ENCODE data around the gene PCDHGB6. TPM values are rescaled to one million over a fixed set of nuclear protein-coding genes. Genes with fewer than 3 reads are reported as not detected.

PCDHGB6 gene
- total and polyA plus RNA-seq, 2 experiments from 2014 or later = 2.8 to 8.1 TPM

- Histone ChIP-seq H3K9me2 (ENCODE audit: insufficient read depth) (no peaks in the 10 kb centered on the region), H4K20me1 (replicated peaks; ENCODE audit: insufficient read depth) (no peaks in the 10 kb centered on the region), H3K4me2 (peak overlapping the region; percentile 42), H3K27ac (ENCODE audit: low read depth) (no peak overlapping the region), H3F3A (replicated peaks; ENCODE audit: low read depth) (0 out of 2 replicates have a peak, but pooled peaks cover 3% of the 10 kb centered on the region), H3K4me3 (peak overlapping the region; percentile 15), H2AFZ (no peak overlapping the region), H3K36me3 (ENCODE audit: insufficient read depth) (peaks cover 4% of the 10 kb centered on the region; the same call in 1 of the 2 replicates), H3K79me2 (replicated peaks; ENCODE audit: insufficient read depth) (no peaks in the 10 kb centered on the region), H3K27me3 (ENCODE audit: insufficient read depth) (no peaks in the 10 kb centered on the region), H3K4me1 (ENCODE audit: insufficient read depth) (peaks cover 17% of the 10 kb centered on the region; the same call in 1 of the 2 replicates)
- peak overlapping the region; percentile 5; the same call in 1 of the 2 replicates for H3K27ac Mint-ChIP-seq
- H3K9me3 Mint-ChIP-seq = peaks cover 71% of the 10 kb centered on the region
- TF ChIP-seq NANOG (IDR thresholded peaks at IDR 0.05; ENCODE audit: borderline replicate concordance) (peak; percentile 52; the same call in 1 of the 2 replicates), ETS1 (IDR thresholded peaks at IDR 0.05) (no peak), EZH2phosphoT487 (IDR thresholded peaks at IDR 0.05; ENCODE audit: unreplicated experiment) (no peak)
- H3K4me1 Mint-ChIP-seq = peaks cover 14% of the 10 kb centered on the region
- DNase-seq (ENCODE audit: low spot score) (no peak), ATAC-seq (no peak)
- peaks cover 64% of the 10 kb centered on the region for H3K36me3 Mint-ChIP-seq (ENCODE audit: low read depth)
- no peak overlapping the region; the same call in 2 of the 3 replicates for H3K4me3 Mint-ChIP-seq
- H3K27me3 Mint-ChIP-seq (ENCODE audit: insufficient read depth, low read depth, poor library complexity) = peaks cover 14% of the 10 kb centered on the region
These were observed 45.1 kb upstream of the PCDHGB6 start for GRCh38 chr5:141362719-141363118.

- ATAC-seq = no peak
- TF ChIP-seq ZNF114 (CRISPR knock-in tag; IDR thresholded peaks at IDR 0.05) (no peak), CTCF (conservative IDR thresholded peaks at IDR 0.05; ENCODE audit: low read depth in 2 of 2) (peak in 1 of 2 experiments; percentile 37; a peak in 2 of 4 replicates)
- H3K4me2 ChIP-seq = peak within 1 kb of the TSS; percentile 42
These were observed 43.7 kb upstream of the PCDHGB6 start, which contains the start of gene PCDHGA5 for GRCh38 chr5:141363952-141364660. Gene PCDHGA5, plus strand, starts transcription at chr5:141364162. Its CDS starts 169 bp downstream, at chr5:141364331.

More at GRCh38 chr5:141363952-141364660, 43.7 kb upstream of the PCDHGB6 start, which contains the start of gene PCDHGA5:
- Mint-ChIP-seq H3K9me3 (peaks cover 71% of the 10 kb centered on the region), H3K27me3 (ENCODE audit: insufficient read depth, low read depth, poor library complexity) (peaks cover 14% of the 10 kb centered on the region), H3K4me1 (peaks cover 14% of the 10 kb centered on the region), H3K4me3 (no peak within 1 kb of the TSS), H3K27ac (no peak within 1 kb of the TSS), H3K36me3 (ENCODE audit: low read depth) (peaks cover 64% of the 10 kb centered on the region)
- Histone ChIP-seq H4K20me1 (replicated peaks; ENCODE audit: insufficient read depth) (no peaks in the 10 kb centered on the region), H3K79me2 (replicated peaks; ENCODE audit: insufficient read depth) (no peaks in the 10 kb centered on the region), H3K4me3 (peak within 1 kb of the TSS; percentile 15), H3F3A (replicated peaks; ENCODE audit: low read depth) (0 out of 2 replicates have a peak, but pooled peaks cover 3% of the 10 kb centered on the region), H3K4me1 (ENCODE audit: insufficient read depth) (peaks cover 17% of the 10 kb centered on the region; the same call in 1 of the 2 replicates), H2AFZ (no peak within 1 kb of the TSS), H3K27me3 (ENCODE audit: insufficient read depth) (no peaks in the 10 kb centered on the region), H3K9me2 (ENCODE audit: insufficient read depth) (no peaks in the 10 kb centered on the region), H3K36me3 (ENCODE audit: insufficient read depth) (peaks cover 4% of the 10 kb centered on the region; the same call in 1 of the 2 replicates), H3K27ac (ENCODE audit: low read depth) (no peak within 1 kb of the TSS)
- no peak for DNase-seq (ENCODE audit: low spot score)

Data from GM23338 (cell line).